ENCODE results near the gene LGALSL. TPM values are rescaled to one million over a fixed set of nuclear protein-coding genes. Genes with fewer than 3 reads are reported as not detected.

The LGALSL gene
- total and polyA plus RNA-seq, 2 donors from 2014 or later, result 16.2 to 17.3 TPM

DNA sequence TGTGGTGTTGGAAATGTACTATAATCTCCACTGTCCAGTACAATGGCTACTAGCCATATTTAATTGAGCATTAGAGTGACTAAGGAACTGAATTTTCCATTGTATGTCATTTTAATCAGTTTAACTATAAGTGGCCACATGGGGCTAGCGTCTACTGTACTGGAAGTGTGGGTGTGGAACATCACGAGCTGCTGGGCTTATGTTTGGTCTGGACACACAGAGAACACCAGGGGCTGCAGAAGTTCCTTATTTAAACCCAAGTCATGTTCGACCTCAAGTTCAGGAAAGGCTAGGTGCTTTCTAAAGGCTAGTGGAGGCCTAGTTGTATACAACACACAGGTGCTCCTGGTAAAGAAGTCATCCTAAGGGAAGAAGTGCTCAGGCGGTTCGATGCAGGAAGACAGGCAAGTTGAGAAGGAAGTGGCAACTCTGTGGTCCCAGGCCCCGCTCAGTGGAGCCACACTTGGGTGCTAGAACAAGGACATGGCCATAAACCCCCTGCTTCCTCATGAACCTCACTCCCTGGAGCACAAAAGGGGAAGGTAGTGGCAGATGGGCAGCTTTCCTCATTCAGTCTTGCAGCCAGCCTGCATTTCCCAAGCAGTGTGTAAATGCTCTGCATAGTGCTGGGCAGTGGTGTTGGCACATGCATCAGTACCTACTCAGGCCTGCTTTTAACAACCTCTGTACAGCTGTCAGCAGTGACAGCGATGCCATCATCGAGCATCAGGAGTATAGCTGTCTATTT lies 13.3 kb downstream of the LGALSL start:
- Histone ChIP-seq H3K4me3 (ENCODE audit: low read length in 3 of 3) (no peak overlapping the region), H3K4me1 (ENCODE audit: control insufficient read depth in 2 of 3, insufficient read depth in 2 of 3, low read depth in 1 of 3, low read length in 3 of 3) (no peaks in the 10 kb centered on the region), H3K9me3 (ENCODE audit: control insufficient read depth in 2 of 3, insufficient read depth in 1 of 3, low read length in 3 of 3) (no peaks in the 10 kb centered on the region), H3K27ac (ENCODE audit: low read depth in 2 of 2, low read length in 2 of 2) (no peak overlapping the region), H3K36me3 (ENCODE audit: control insufficient read depth in 2 of 3, insufficient read depth in 3 of 3, low read length in 3 of 3) (no peaks in the 10 kb centered on the region), H3K9ac (ENCODE audit: low read length in 3 of 3) (no peak overlapping the region), H3K27me3 (ENCODE audit: control insufficient read depth, insufficient read depth, low read length) (no peaks in the 10 kb centered on the region)
- TF ChIP-seq, protein P1, sequence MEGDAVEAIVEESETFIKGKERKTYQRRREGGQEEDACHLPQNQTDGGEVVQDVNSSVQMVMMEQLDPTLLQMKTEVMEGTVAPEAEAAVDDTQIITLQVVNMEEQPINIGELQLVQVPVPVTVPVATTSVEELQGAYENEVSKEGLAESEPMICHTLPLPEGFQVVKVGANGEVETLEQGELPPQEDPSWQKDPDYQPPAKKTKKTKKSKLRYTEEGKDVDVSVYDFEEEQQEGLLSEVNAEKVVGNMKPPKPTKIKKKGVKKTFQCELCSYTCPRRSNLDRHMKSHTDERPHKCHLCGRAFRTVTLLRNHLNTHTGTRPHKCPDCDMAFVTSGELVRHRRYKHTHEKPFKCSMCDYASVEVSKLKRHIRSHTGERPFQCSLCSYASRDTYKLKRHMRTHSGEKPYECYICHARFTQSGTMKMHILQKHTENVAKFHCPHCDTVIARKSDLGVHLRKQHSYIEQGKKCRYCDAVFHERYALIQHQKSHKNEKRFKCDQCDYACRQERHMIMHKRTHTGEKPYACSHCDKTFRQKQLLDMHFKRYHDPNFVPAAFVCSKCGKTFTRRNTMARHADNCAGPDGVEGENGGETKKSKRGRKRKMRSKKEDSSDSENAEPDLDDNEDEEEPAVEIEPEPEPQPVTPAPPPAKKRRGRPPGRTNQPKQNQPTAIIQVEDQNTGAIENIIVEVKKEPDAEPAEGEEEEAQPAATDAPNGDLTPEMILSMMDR (IDR thresholded peaks at IDR 0.05; ENCODE audit: borderline replicate concordance, extremely low read depth, insufficient read depth), result no peak
- intact Hi-C loops (cut with DNase I), result no loop called here
- DNase-seq, result no peak
- no peak for FAIRE-seq

DNA sequence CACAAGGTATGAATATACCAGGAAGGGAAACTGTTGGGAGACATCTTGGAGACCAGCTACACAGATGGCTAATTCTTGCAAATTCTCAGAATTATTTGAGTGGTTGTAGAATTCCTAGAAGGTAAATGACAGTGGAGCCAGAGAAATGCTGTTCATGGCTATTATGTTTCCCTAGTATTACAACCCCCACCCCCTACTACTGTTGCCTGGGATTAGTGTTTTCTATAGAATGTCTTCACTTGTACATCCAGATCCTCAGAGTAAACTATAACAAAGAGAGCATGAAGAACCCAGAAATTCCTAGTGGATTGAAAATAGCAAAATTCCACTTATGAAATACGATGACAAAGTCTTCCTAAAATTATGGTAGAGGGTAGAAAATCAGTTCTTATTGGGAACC lies 15.3 kb downstream of the LGALSL start:
- Histone ChIP-seq H3K27me3 (ENCODE audit: control insufficient read depth, insufficient read depth, low read length) (no peaks in the 10 kb centered on the region), H3K9ac (ENCODE audit: low read length in 3 of 3) (no peak overlapping the region), H3K4me3 (ENCODE audit: low read length in 3 of 3) (no peak overlapping the region), H3K4me1 (ENCODE audit: control insufficient read depth in 2 of 3, insufficient read depth in 2 of 3, low read depth in 1 of 3, low read length in 3 of 3) (no peaks in the 10 kb centered on the region), H3K36me3 (ENCODE audit: control insufficient read depth in 2 of 3, insufficient read depth in 3 of 3, low read length in 3 of 3) (no peaks in the 10 kb centered on the region), H3K27ac (ENCODE audit: low read depth in 2 of 2, low read length in 2 of 2) (no peak overlapping the region), H3K9me3 (ENCODE audit: control insufficient read depth in 2 of 3, insufficient read depth in 1 of 3, low read length in 3 of 3) (no peaks in the 10 kb centered on the region)
- no peak for DNase-seq
- FAIRE-seq, result no peak
- intact Hi-C loops (cut with DNase I), result no loop called here
- TF ChIP-seq, protein P1 (IDR thresholded peaks at IDR 0.05; ENCODE audit: borderline replicate concordance, extremely low read depth, insufficient read depth), result no peak

DNA sequence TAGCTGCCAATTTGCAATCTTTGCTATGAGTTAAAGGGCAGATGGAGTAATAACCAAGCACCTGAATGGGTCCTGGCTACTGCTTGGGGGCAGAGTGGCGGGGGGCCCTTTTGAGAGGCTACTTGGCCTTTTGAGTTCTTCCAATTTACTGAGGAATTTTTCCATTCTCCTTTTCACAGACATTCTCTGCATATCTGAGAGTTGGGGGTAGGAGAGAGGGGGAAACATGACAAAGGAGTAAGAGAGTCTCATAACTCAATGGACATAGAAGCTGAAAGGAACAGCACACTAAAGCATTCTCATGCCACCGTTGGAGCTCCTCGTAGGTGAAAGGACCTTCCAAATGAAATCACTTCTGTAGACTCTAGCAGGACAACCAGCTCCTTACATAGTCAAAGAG lies 16.1 kb downstream of the LGALSL start:
- DNase-seq, result no peak
- Histone ChIP-seq H3K4me3 (ENCODE audit: low read length in 3 of 3) (no peak overlapping the region), H3K27me3 (ENCODE audit: control insufficient read depth, insufficient read depth, low read length) (no peaks in the 10 kb centered on the region), H3K9me3 (ENCODE audit: control insufficient read depth in 2 of 3, insufficient read depth in 1 of 3, low read length in 3 of 3) (no peaks in the 10 kb centered on the region), H3K27ac (ENCODE audit: low read depth in 2 of 2, low read length in 2 of 2) (no peak overlapping the region), H3K36me3 (ENCODE audit: control insufficient read depth in 2 of 3, insufficient read depth in 3 of 3, low read length in 3 of 3) (no peaks in the 10 kb centered on the region), H3K9ac (ENCODE audit: low read length in 3 of 3) (no peak overlapping the region), H3K4me1 (ENCODE audit: control insufficient read depth in 2 of 3, insufficient read depth in 2 of 3, low read depth in 1 of 3, low read length in 3 of 3) (no peaks in the 10 kb centered on the region)
- intact Hi-C loops (cut with DNase I), result no loop called here
- no peak for FAIRE-seq
- TF ChIP-seq, protein P1 (IDR thresholded peaks at IDR 0.05; ENCODE audit: borderline replicate concordance, extremely low read depth, insufficient read depth), result no peak
